Measurements from ENCODE around the gene MYBPH.

MYBPH gene

DNA sequence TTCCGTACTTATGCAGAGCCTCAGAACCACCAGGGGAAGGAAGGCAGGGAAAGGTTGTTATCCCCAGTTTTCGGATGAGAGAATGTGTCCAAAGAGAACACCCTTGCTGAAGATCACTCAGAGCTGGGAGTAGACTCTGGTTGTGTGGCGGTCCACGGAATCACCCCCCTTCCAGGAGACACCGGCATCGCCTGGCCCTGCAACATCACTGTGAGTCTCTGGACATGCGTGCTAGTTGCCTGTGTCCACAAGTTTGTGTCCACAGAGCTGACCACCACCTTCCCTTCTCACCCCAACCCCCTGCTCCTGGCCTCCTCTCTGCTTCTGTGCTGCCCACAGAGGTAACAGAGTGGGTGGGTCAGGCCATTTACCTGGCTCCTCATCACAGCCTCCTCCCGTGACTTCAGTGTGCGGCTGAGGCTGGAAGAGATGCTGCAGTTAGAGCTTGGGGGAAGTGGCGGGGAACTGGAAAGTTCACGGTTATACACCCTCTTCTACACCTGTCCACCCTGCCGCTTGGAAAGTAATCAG, 7.3 kb downstream of the MYBPH start:
- H3K4me3 ChIP-seq (ENCODE audit: low read depth, low read length) = no peak overlapping the region
- DNase-seq (ENCODE audit: low read depth) = no peak

GRCh38 chr1:203167913-203168200, 7.8 kb downstream of the MYBPH start:
- TF ChIP-seq, protein P1, sequence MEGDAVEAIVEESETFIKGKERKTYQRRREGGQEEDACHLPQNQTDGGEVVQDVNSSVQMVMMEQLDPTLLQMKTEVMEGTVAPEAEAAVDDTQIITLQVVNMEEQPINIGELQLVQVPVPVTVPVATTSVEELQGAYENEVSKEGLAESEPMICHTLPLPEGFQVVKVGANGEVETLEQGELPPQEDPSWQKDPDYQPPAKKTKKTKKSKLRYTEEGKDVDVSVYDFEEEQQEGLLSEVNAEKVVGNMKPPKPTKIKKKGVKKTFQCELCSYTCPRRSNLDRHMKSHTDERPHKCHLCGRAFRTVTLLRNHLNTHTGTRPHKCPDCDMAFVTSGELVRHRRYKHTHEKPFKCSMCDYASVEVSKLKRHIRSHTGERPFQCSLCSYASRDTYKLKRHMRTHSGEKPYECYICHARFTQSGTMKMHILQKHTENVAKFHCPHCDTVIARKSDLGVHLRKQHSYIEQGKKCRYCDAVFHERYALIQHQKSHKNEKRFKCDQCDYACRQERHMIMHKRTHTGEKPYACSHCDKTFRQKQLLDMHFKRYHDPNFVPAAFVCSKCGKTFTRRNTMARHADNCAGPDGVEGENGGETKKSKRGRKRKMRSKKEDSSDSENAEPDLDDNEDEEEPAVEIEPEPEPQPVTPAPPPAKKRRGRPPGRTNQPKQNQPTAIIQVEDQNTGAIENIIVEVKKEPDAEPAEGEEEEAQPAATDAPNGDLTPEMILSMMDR (IDR thresholded peaks at IDR 0.05; ENCODE audit: insufficient read depth, low read depth, low read length, missing control alignments) = no peak
- H3K4me3 ChIP-seq (ENCODE audit: low read depth, low read length) = no peak overlapping the region
- DNase-seq (ENCODE audit: low read depth) = no peak

More for the DNA sequence above, 7.3 kb downstream of the MYBPH start:
- TF ChIP-seq, protein P1 (IDR thresholded peaks at IDR 0.05; ENCODE audit: insufficient read depth, low read depth, low read length, missing control alignments) = no peak

GRCh38 chr1:203167026-203167912, 8.4 kb downstream of the MYBPH start:
- H3K4me3 ChIP-seq (ENCODE audit: low read depth, low read length) = no peak overlapping the region
- no peak for DNase-seq (ENCODE audit: low read depth)
- TF ChIP-seq, protein P1 (IDR thresholded peaks at IDR 0.05; ENCODE audit: insufficient read depth, low read depth, low read length, missing control alignments) = no peak

DNA sequence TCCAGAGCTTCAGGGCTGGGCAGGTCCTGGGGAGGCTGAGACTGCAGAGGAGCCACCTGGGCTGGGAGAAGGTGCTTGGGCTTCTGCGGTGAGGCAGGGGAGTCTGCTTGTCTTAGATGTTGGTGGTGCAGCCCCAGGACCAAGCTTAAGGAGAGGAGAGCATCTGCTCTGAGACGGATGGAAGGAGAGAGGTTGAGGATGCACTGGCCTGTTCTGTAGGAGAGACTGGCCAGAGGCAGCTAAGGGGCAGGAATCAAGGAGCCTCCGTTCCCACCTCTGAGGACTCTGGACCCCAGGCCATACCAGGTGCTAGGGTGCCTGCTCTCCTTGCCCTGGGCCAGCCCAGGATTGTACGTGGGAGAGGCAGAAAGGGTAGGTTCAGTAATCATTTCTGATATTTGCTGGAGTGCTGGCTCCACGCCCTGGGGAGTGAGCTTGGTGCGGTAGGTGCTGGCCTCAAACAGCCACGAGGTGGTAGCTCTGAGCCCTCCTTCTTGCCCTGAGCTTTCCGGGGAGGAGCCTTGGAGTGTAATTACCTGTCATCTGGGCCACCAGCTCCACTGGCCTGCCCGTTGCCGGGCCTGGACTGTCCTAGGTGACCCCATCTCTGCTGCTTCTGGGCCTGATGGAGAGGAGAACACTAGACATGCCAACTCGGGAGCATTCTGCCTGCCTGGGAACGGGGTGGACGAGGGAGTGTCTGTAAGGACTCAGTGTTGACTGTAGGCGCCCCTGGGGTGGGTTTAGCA, 9.3 kb downstream of the MYBPH start:
- no peak overlapping the region for H3K4me3 ChIP-seq (ENCODE audit: low read depth, low read length)
- peak; percentile 45 for DNase-seq (ENCODE audit: low read depth)
- TF ChIP-seq, protein P1 (IDR thresholded peaks at IDR 0.05; ENCODE audit: insufficient read depth, low read depth, low read length, missing control alignments) = peak; percentile 38

DNA sequence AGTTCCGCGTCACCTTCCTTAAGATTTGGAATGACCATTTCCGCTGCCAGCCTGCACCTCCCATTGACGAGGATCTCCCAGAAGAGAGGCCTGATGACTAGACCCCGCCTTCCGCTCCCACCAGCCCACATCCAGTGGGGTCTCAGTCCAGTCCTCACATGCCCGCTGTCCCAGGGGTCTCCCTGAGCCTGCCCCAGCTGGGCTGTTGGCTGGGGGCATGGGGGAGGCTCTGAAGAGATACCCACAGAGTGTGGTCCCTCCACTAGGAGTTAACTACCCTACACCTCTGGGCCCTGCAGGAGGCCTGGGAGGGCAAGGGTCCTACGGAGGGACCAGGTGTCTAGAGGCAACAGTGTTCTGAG, 9.8 kb downstream of the MYBPH start:
- TF ChIP-seq, protein P1 (IDR thresholded peaks at IDR 0.05; ENCODE audit: insufficient read depth, low read depth, low read length, missing control alignments) = no peak
- no peak for DNase-seq (ENCODE audit: low read depth)
- no peak overlapping the region for H3K4me3 ChIP-seq (ENCODE audit: low read depth, low read length)

DNA sequence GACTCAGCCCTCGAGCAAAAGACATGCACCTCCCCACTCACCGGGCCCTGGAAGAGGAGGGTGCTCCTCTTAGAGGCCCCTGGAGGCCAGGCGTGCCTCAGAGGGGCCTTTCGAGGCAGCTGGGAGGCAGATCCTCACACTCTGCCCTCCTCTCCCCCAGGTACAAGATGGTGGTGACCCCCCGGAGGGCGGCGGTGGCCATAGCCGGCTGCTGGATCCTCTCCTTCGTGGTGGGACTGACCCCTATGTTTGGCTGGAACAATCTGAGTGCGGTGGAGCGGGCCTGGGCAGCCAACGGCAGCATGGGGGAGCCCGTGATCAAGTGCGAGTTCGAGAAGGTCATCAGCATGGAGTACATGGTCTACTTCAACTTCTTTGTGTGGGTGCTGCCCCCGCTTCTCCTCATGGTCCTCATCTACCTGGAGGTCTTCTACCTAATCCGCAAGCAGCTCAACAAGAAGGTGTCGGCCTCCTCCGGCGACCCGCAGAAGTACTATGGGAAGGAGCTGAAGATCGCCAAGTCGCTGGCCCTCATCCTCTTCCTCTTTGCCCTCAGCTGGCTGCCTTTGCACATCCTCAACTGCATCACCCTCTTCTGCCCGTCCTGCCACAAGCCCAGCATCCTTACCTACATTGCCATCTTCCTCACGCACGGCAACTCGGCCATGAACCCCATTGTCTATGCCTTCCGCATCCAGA, 10.4 kb downstream of the MYBPH start:
- H3K4me3 ChIP-seq (ENCODE audit: low read depth, low read length) = no peak overlapping the region
- TF ChIP-seq, protein P1 (IDR thresholded peaks at IDR 0.05; ENCODE audit: insufficient read depth, low read depth, low read length, missing control alignments) = no peak

More for the DNA sequence above, 10.4 kb downstream of the MYBPH start:
- no peak for DNase-seq (ENCODE audit: low read depth)
